Caco-2 (cell line): Measurements from ENCODE around the gene ARHGAP29. TPM values are rescaled to one million over a fixed set of nuclear protein-coding genes. Genes with fewer than 3 reads are reported as not detected.

Experiments
- BruUV-seq: library from RNA; stranded (reverse); fragments of 400-500 nt; replicated peaks from 2 replicates; lab custom pipeline; 2021; lab: Mats Ljungman, UMichigan
- CTCF ChIA-PET: fragments of 300-600 bp; sonication (Branson Sonifier 250); formaldehyde crosslinking; loops from one replicate; lab custom pipeline; 2022; ENCODE audit warnings: antibody characterized with exemption; lab: Charles Lee
- POLR2A ChIA-PET: fragments of 300-600 bp; sonication (Branson Sonifier 250); formaldehyde crosslinking; loops from one replicate; lab custom pipeline; 2022; ENCODE audit warnings: antibody characterized with exemption; lab: Charles Lee
- DNase-seq, 2 experiments: peaks; one replicate each; pipeline versions ENCODE4 v3.0.0 to v3.0.0-alpha.2; 2020 to 2022
- H3K27me3 ChIP-seq: replicated peaks from 2 replicates; pipeline ENCODE4 v1.6.0; 2011; ENCODE audit warnings: low read length; ENCODE audit not compliant: control insufficient read depth, insufficient read depth
- H3K36me3 ChIP-seq: 2 replicates; pipeline ENCODE4 v1.5.1; 2011; ENCODE audit warnings: low read length; ENCODE audit not compliant: control insufficient read depth, insufficient read depth
- H3K4me1 ChIP-seq: fragments of 250-450 bp; sonication (Bioruptor Pico); 2 replicates; pipeline ENCODE4 v1.5.1; 2020; ENCODE audit warnings: mild to moderate bottlenecking
- H3K4me3 ChIP-seq: 2 replicates; pipeline ENCODE4 v1.5.1; 2011; ENCODE audit warnings: low read depth, mild to moderate bottlenecking, control low read depth, low read length
- H3K9me3 ChIP-seq: fragments of 250-450 bp; sonication (Bioruptor Pico); 2 replicates; pipeline ENCODE4 v1.5.1; 2020; ENCODE audit warnings: mild to moderate bottlenecking, moderate library complexity
- H3K27ac Mint-ChIP-seq: one replicate; pipeline ENCODE4 v1.8.0; 2022; ENCODE audit warnings: mixed read lengths; ENCODE audit not compliant: unreplicated experiment
- H3K27me3 Mint-ChIP-seq: one replicate; pipeline ENCODE4 v1.8.0; 2022; ENCODE audit warnings: mixed read lengths; ENCODE audit not compliant: insufficient read depth, unreplicated experiment
- H3K36me3 Mint-ChIP-seq: one replicate; pipeline ENCODE4 v1.8.0; 2022; ENCODE audit warnings: mild to moderate bottlenecking, mixed read lengths; ENCODE audit not compliant: insufficient read depth, unreplicated experiment
- H3K4me1 Mint-ChIP-seq: one replicate; pipeline ENCODE4 v1.8.0; 2022; ENCODE audit warnings: low read depth, mixed read lengths; ENCODE audit not compliant: unreplicated experiment
- H3K4me3 Mint-ChIP-seq: one replicate; pipeline ENCODE4 v1.8.0; 2022; ENCODE audit warnings: mild to moderate bottlenecking, moderate library complexity, mixed read lengths; ENCODE audit not compliant: unreplicated experiment
- H3K9me3 Mint-ChIP-seq: one replicate; pipeline ENCODE4 v1.8.0; 2022; ENCODE audit warnings: mixed read lengths; ENCODE audit not compliant: unreplicated experiment
- intact Hi-C: fragments of 100-400 bp; cut with micrococcal nuclease; formaldehyde crosslinking; loops from one replicate; pipeline ENCODE4 v1.10.0; 2022; ENCODE audit not compliant: unreplicated experiment
- total RNA-seq: library from RNA; stranded (reverse); gene quantifications from 2 replicates; pipeline ENCODE4 v1.2.3, GENCODE V29; 2022
- TF ChIP-seq, protein P1 (sequence below), 2 experiments: fragments of 200-600 bp in 1 of 2; IDR thresholded peaks; 1 replicate in 1 of 2; 2 replicates in 1 of 2; pipeline versions ENCODE4 v1.5.1 to v1.8.0; 2011 to 2022; ENCODE audit warnings: antibody characterized with exemption in 1 of 2, control low read depth in 1 of 2, inconsistent platforms in 1 of 2, low read depth in 1 of 2, low read length in 1 of 2, mild to moderate bottlenecking in 1 of 2, moderate library complexity in 1 of 2; ENCODE audit not compliant: insufficient read depth in 1 of 2, severe bottlenecking in 1 of 2, unreplicated experiment in 1 of 2

Gene ARHGAP29
- total RNA-seq, 1 experiment from 2014 or later, result 30.3 TPM

GRCh38 chr1:94247138-94248094, 10.0 kb upstream of the ARHGAP29 start:
- peak overlapping the region; percentile 98 for H3K4me3 Mint-ChIP-seq
- H3K4me1 ChIP-seq, result peaks cover 27% of the 10 kb centered on the region; the same call in 1 of the 2 replicates
- BruUV-seq, result no TSS peak

GRCh38 chr1:94246692-94247137, 9.3 kb upstream of the ARHGAP29 start:
- no peaks in the 10 kb centered on the region for H3K27me3 ChIP-seq
- H3K27ac Mint-ChIP-seq, result peak overlapping the region; percentile 85
- H3K36me3 ChIP-seq, result no peaks in the 10 kb centered on the region
- H3K9me3 ChIP-seq, result no peaks in the 10 kb centered on the region
- peak overlapping the region; percentile 98 for H3K4me3 Mint-ChIP-seq
- ChIA-PET POLR2A (interaction anchor here (1.1 to 1.4 kb wide), 2 partner anchors 10 to 185 kb away, joined by 3 to 4 read pairs; partner anchors contain the start of gene ARHGAP29), CTCF (interaction anchor here (0.6 to 1.5 kb wide), 2 partner anchors 89 to 331 kb away, joined by 3 to 5 read pairs; no protein-coding TSS in a partner anchor)
- H3K4me1 Mint-ChIP-seq, result peaks cover 26% of the 10 kb centered on the region
- DNase-seq, result peak; percentile 22 to 47
- TF ChIP-seq, protein P1, sequence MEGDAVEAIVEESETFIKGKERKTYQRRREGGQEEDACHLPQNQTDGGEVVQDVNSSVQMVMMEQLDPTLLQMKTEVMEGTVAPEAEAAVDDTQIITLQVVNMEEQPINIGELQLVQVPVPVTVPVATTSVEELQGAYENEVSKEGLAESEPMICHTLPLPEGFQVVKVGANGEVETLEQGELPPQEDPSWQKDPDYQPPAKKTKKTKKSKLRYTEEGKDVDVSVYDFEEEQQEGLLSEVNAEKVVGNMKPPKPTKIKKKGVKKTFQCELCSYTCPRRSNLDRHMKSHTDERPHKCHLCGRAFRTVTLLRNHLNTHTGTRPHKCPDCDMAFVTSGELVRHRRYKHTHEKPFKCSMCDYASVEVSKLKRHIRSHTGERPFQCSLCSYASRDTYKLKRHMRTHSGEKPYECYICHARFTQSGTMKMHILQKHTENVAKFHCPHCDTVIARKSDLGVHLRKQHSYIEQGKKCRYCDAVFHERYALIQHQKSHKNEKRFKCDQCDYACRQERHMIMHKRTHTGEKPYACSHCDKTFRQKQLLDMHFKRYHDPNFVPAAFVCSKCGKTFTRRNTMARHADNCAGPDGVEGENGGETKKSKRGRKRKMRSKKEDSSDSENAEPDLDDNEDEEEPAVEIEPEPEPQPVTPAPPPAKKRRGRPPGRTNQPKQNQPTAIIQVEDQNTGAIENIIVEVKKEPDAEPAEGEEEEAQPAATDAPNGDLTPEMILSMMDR (IDR thresholded peaks at IDR 0.05; ENCODE audit: insufficient read depth in 1 of 2, low read depth in 1 of 2, low read length in 1 of 2, severe bottlenecking in 1 of 2, unreplicated experiment in 1 of 2), result no peak
- peak overlapping the region; percentile 58 for H3K4me3 ChIP-seq
- no peaks in the 10 kb centered on the region for H3K27me3 Mint-ChIP-seq
- BruUV-seq, result no TSS peak
- H3K4me1 ChIP-seq, result peaks cover 20% of the 10 kb centered on the region; the same call in 1 of the 2 replicates
- H3K36me3 Mint-ChIP-seq, result peaks cover 7% of the 10 kb centered on the region
- intact Hi-C loops, result loop anchor here (1.0 to 2.0 kb wide), 4 partner anchors 9 to 216 kb away; partner anchors contain the start of gene ARHGAP29
- no peaks in the 10 kb centered on the region for H3K9me3 Mint-ChIP-seq

More at GRCh38 chr1:94247138-94248094, 10.0 kb upstream of the ARHGAP29 start:
- H3K27ac Mint-ChIP-seq, result peak overlapping the region; percentile 85
- no peaks in the 10 kb centered on the region for H3K9me3 ChIP-seq
- peaks cover 26% of the 10 kb centered on the region for H3K4me1 Mint-ChIP-seq
- CTCF ChIA-PET, result interaction anchor here (0.6 to 1.5 kb wide), 3 partner anchors 88 to 330 kb away, joined by 3 to 5 read pairs (median 3); no protein-coding TSS in a partner anchor
- H3K27me3 Mint-ChIP-seq, result no peaks in the 10 kb centered on the region
- no peaks in the 10 kb centered on the region for H3K36me3 ChIP-seq
- H3K36me3 Mint-ChIP-seq, result peaks cover 7% of the 10 kb centered on the region
- peak overlapping the region; percentile 58 for H3K4me3 ChIP-seq
- no peaks in the 10 kb centered on the region for H3K27me3 ChIP-seq
- TF ChIP-seq, protein P1 (IDR thresholded peaks at IDR 0.05; ENCODE audit: insufficient read depth in 1 of 2, low read depth in 1 of 2, low read length in 1 of 2, severe bottlenecking in 1 of 2, unreplicated experiment in 1 of 2), result no peak
- H3K9me3 Mint-ChIP-seq, result no peaks in the 10 kb centered on the region
- intact Hi-C loops, result loop anchor here (1.0 to 2.0 kb wide), 4 partner anchors 10 to 215 kb away; partner anchors contain the start of gene ARHGAP29
- peak; percentile 82 to 92 for DNase-seq
- POLR2A ChIA-PET, result interaction anchor here (1.1 to 1.7 kb wide), 3 partner anchors 10 to 186 kb away, joined by 3 to 8 read pairs (median 4); partner anchors contain the start of gene ARHGAP29
